GM12865 (cell line): ENCODE measurements around the gene ERC2.

Experiments
- DNase-seq: peaks from one replicate; pipeline ENCODE4 v3.0.0; 2010; ENCODE audit warnings: low read depth
- H3K4me3 ChIP-seq: 2 replicates; pipeline ENCODE4 v1.5.1; 2011; ENCODE audit warnings: mild to moderate bottlenecking, low read depth, low read length, control low read depth
- TF ChIP-seq, protein P1 (sequence below): IDR thresholded peaks from 2 replicates; pipeline ENCODE4 v1.5.1; 2011; ENCODE audit warnings: low read length, control low read depth, low read depth, inconsistent platforms; ENCODE audit not compliant: insufficient read depth; ENCODE audit errors: missing control alignments

ERC2 gene

DNA sequence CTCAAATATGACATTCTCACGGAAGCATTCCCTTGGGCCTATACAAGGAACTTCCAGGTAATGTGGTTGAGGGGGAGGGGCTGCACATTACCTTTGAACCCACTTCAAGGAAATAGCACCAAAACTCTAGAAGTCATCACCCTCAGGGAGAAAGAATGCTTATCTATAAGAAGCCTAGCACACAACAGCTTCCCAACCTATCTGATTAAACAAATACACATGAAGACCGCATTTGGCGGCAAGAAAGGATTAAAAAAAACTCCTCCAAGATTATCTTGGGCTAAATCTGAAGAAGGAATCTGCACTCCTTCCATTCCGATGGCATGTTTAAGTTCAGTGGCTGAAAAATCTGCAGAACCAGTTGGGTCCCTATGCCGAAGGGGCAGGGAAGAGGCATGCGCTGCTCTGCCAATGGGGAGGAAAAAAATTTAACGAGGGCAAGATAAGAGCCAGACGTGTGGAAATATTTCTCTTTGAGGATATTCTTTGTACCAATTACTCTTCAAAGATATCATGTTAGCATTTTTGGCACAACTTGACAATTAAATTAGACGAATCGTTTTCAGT, 899.2 kb downstream of the ERC2 start:
- no peak overlapping the region for H3K4me3 ChIP-seq
- no peak for DNase-seq
- TF ChIP-seq, protein P1, sequence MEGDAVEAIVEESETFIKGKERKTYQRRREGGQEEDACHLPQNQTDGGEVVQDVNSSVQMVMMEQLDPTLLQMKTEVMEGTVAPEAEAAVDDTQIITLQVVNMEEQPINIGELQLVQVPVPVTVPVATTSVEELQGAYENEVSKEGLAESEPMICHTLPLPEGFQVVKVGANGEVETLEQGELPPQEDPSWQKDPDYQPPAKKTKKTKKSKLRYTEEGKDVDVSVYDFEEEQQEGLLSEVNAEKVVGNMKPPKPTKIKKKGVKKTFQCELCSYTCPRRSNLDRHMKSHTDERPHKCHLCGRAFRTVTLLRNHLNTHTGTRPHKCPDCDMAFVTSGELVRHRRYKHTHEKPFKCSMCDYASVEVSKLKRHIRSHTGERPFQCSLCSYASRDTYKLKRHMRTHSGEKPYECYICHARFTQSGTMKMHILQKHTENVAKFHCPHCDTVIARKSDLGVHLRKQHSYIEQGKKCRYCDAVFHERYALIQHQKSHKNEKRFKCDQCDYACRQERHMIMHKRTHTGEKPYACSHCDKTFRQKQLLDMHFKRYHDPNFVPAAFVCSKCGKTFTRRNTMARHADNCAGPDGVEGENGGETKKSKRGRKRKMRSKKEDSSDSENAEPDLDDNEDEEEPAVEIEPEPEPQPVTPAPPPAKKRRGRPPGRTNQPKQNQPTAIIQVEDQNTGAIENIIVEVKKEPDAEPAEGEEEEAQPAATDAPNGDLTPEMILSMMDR, result no peak

DNA sequence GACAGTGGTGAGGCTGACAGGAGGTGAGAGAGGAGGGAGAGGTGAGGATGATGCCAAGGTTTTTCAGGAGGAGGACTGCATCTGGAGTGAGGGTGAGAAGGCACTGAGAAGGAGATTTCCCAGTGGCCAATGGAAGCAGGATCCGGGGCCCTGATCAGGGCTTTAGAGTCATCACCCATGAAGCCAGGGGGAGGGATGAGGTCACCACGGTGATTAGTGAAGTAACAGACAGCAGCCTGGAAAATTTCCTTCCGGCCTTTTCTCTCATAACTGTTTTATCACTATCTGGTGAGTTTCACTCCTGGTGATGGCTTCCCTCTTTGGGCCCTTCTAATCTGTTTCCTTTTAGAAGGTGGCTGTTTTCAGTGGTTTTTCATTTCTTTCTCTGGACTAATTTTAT, 900.7 kb downstream of the ERC2 start:
- no peak overlapping the region for H3K4me3 ChIP-seq
- TF ChIP-seq, protein P1, result no peak
- DNase-seq, result peak; percentile 27

DNA sequence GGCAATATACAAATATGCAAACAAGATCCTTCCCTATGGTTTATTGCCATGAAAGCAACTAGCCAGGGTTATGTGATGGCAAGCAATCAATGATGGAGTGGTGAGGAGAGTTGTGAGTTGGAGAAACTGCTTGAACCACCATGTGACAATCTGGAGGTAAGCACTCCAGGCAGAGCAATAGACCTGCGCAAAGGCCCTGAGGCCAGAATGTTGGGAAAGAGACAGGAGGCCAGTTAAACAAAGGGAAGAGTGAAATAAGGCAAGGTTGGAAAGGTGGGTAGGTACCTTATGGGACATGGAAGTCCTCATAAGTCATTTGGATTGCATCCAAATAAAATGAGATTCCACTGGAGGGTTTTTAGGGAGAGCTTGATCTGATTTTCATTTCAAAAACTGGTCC, 901.1 kb downstream of the ERC2 start:
- TF ChIP-seq, protein P1, result no peak
- no peak for DNase-seq
- no peak overlapping the region for H3K4me3 ChIP-seq

DNA sequence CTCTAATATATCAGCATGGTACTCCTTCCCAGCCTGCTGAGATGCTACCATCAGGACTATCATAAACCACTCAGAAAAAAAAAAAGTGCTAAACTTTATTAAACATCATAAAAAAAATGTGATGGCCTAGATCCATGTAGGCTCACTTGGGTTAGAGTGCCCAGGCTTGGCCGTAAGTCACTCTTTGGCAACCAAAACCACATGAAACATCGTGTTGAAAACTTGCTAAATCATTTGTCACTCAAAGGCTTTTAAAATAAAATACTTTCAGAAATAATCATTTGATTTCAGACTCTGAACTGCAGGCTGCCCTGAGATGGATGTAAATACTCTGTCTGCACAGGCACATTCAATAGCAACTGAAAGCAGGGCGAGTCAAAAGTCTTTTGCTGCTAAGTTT, 902.7 kb downstream of the ERC2 start:
- TF ChIP-seq, protein P1, result no peak
- no peak for DNase-seq
- no peak overlapping the region for H3K4me3 ChIP-seq

DNA sequence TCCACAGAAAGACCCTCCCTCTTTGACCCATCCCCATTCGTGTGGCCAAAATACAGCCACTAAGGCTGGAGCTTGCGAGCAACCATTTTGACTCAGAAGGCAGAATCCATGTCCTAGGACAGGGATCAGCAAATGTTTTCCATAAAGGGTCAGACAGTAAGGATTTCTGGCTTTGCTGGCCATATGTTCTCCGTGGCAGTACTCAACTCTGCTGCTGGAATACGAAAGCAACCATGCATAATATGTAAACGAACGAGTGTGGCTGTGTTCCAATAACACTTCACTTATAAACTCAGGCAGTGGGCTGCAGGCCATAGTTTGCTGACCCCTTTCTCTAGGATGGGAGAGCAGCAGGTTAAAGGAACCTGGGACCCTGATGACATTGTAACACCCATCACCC, 903.5 kb downstream of the ERC2 start:
- TF ChIP-seq, protein P1, result no peak
- DNase-seq, result no peak
- H3K4me3 ChIP-seq, result no peak overlapping the region

DNA sequence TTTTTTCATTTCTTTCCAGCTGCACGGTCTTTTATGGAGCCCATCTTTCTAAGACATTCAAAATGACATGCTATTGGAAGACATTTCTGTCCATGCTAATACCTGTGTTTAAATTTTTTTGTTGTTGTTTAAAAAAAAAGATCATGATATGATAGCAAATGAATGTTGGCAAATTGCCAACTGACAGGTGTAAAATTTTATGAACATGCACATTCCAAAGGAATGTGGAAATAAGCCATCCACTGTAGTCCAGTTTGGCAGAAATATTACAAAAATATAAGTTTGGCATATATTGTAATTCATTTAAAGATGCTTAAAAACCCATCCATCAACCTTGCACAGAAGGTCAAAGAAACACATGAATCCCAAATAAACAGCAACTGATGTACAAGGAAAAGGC, 905.6 kb downstream of the ERC2 start:
- no peak overlapping the region for H3K4me3 ChIP-seq
- TF ChIP-seq, protein P1, result no peak
- no peak for DNase-seq
